Thyroid gland (tissue), 4 donors: Measurements from ENCODE around the gene PDE6A. TPM values are rescaled to one million over a fixed set of nuclear protein-coding genes. Genes with fewer than 3 reads are reported as not detected.

ENCODE experiments used
- DNase-seq, 2 donors: peaks; one replicate each; pipeline ENCODE4 v3.0.0-alpha.2; 2019
- H3K27ac ChIP-seq, 3 donors: fragments of 200-600 bp; sonication (generic); 1 replicate in 2 of 3; 2 replicates in 1 of 3; pipeline ENCODE4 v1.5.1; 2016 to 2019; ENCODE audit warnings: mild to moderate bottlenecking in 1 of 3, moderate library complexity in 1 of 3
- H3K27me3 ChIP-seq: fragments of 200-600 bp; sonication (generic); one replicate; pipeline ENCODE4 v1.5.1; 2019
- H3K36me3 ChIP-seq, 2 donors: fragments of 200-600 bp; sonication (generic); one replicate each; pipeline ENCODE4 v1.5.1; 2016 to 2019
- H3K4me1 ChIP-seq, 2 donors: fragments of 200-600 bp; sonication (generic); one replicate each; pipeline ENCODE4 v1.5.1; 2017 to 2019
- H3K4me3 ChIP-seq, 3 donors: fragments of 200-600 bp; sonication (generic); replicated peaks in 1 of 3; 1 replicate in 2 of 3; 2 replicates in 1 of 3; pipeline ENCODE4 v1.5.1; 2016; ENCODE audit warnings: mild to moderate bottlenecking in 1 of 3
- H3K9me3 ChIP-seq: fragments of 200-600 bp; sonication (generic); one replicate; pipeline ENCODE4 v1.5.1; 2017
- POLR2A ChIP-seq, 2 donors: fragments of 450-650 bp; IDR thresholded peaks; one replicate each; pipeline ENCODE4 v1.6.1; 2017; ENCODE audit warnings: antibody characterized with exemption in 2 of 2, mild to moderate bottlenecking in 2 of 2, moderate library complexity in 1 of 2
- WGBS, 2 donors: methylation state at CpG; one replicate each; pipeline ENCODE4 v1.1.5; 2017; 5-methylcytosine and 5-hydroxymethylcytosine counted together
- intact Hi-C: fragments of 100-400 bp; cut with DNase I; formaldehyde crosslinking; loops from one replicate; pipeline ENCODE4 v1.15.1; 2023
- total RNA-seq, 4 donors: library from RNA; depleted of rRNA; stranded (reverse); fragments of >200 nt; gene quantifications; one replicate each; pipeline ENCODE4 v1.2.3, GENCODE V29; 2016
- TF ChIP-seq, protein P1 (sequence below), 6 experiments: fragments of 200-600 bp in 3 of 6; fragments of 450-650 bp in 3 of 6; sonication (generic) in 3 of 6; IDR thresholded peaks; one replicate each; pipeline ENCODE4 v1.5.1; 2016 to 2019; ENCODE audit warnings: antibody characterized with exemption in 6 of 6, mild to moderate bottlenecking in 2 of 6, inconsistent platforms in 1 of 6, moderate library complexity in 1 of 6

PDE6A gene
- total RNA-seq, 4 donors from 2014 or later: not detected

DNA sequence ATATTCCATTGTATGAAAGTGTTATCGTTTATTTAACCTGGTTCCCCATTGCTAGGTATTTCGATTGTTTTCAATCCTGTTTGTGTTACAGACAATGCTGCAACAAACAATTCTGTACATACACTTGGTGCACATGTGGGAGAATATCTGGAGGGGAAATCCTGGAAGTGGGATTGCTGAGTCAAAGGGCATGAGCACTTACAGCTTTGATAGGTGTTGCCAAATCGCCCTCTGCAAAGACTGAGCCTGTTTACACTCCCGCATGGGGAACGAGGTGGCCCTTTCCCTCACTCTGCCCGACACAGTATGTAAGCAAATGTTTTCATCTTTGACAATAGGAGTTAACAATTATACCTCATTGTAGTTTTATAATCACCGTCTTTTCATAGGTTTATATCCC lies 66.2 kb downstream of the PDE6A start:
- no peaks in the 10 kb centered on the region for H3K27me3 ChIP-seq
- no peak overlapping the region for H3K27ac ChIP-seq
- intact Hi-C loops: no loop called here
- no peak overlapping the region for H3K4me3 ChIP-seq
- 41 to 43% methylated on average over 7 of the region's 7 CpGs for WGBS, 2 donors
- no peak for DNase-seq
- no peaks in the 10 kb centered on the region for H3K4me1 ChIP-seq
- H3K36me3 ChIP-seq: no peaks in the 10 kb centered on the region
- TF ChIP-seq, protein P1, sequence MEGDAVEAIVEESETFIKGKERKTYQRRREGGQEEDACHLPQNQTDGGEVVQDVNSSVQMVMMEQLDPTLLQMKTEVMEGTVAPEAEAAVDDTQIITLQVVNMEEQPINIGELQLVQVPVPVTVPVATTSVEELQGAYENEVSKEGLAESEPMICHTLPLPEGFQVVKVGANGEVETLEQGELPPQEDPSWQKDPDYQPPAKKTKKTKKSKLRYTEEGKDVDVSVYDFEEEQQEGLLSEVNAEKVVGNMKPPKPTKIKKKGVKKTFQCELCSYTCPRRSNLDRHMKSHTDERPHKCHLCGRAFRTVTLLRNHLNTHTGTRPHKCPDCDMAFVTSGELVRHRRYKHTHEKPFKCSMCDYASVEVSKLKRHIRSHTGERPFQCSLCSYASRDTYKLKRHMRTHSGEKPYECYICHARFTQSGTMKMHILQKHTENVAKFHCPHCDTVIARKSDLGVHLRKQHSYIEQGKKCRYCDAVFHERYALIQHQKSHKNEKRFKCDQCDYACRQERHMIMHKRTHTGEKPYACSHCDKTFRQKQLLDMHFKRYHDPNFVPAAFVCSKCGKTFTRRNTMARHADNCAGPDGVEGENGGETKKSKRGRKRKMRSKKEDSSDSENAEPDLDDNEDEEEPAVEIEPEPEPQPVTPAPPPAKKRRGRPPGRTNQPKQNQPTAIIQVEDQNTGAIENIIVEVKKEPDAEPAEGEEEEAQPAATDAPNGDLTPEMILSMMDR (IDR thresholded peaks at IDR 0.05): no peak
- no peak for TF ChIP-seq POLR2A (IDR thresholded peaks at IDR 0.05)
- no peaks in the 10 kb centered on the region for H3K9me3 ChIP-seq

DNA sequence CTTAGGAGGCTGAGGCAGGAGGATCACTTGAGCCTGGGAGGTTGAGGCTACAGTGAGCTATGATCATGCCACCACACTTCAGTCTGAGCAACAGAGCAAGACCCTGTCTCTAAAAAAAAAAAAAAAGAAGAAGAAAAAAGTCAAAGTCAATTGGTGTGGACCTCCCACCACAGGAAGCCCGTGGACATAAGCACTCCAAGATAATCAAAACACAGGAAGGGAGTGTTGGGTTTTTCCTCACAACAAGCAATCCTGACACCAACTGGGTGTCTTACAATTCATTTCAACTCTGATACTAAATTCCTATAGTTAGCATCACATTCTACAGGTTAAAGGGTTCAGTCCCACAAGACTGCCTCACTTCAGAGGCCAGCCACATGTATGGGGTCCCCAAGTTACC lies 70.7 kb downstream of the PDE6A start:
- Histone ChIP-seq H3K4me1 (no peaks in the 10 kb centered on the region), H3K27me3 (no peaks in the 10 kb centered on the region), H3K36me3 (no peaks in the 10 kb centered on the region), H3K9me3 (no peaks in the 10 kb centered on the region), H3K4me3 (no peak overlapping the region), H3K27ac (no peak overlapping the region)
- DNase-seq: no peak
- WGBS, 2 donors: 26 to 34% methylated on average over 1 of the region's 1 CpG
- TF ChIP-seq, protein P1 (IDR thresholded peaks at IDR 0.05): no peak
- no peak for TF ChIP-seq POLR2A (IDR thresholded peaks at IDR 0.05)
- intact Hi-C loops: no loop called here

DNA sequence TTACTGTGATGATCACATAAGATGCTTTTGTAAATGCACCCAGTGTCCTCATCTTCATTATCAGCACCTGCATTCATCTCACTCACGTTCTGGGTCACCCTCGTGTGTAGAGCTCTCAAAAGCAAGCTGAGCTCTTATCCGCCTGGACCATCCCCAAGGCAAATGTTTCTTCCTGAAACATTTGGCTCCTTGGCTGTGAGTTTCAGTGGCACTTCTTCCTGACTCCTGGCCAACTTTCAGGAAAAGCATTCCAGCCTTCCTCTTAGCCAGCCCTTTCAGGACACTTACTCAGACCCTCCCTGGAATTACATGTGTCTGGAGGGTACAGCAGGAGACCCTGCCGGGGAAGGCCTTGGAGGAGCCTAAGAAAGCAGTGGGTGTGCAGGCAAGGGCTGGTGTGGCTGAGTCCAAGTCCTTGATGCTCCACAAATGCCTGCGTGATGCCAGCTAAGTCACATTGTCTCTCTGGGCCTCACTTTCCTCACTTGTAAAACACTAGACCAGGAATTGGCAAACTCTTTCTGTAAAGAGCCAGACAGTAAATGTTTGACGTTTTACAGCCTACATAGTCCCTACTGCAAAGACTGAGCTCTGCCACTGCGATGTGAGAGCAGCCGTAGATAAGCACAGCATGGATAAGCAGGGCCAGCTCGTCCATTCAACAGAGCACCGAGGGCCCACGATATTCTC lies 72.1 kb downstream of the PDE6A start:
- WGBS, 2 donors: 61 to 65% methylated on average over 11 of the region's 11 CpGs
- TF ChIP-seq POLR2A (IDR thresholded peaks at IDR 0.05): no peak
- TF ChIP-seq, protein P1 (IDR thresholded peaks at IDR 0.05): no peak
- Histone ChIP-seq H3K4me1 (no peaks in the 10 kb centered on the region), H3K9me3 (no peaks in the 10 kb centered on the region), H3K27ac (no peak overlapping the region), H3K27me3 (no peaks in the 10 kb centered on the region), H3K36me3 (no peaks in the 10 kb centered on the region), H3K4me3 (no peak overlapping the region)
- intact Hi-C loops: no loop called here
- no peak for DNase-seq

DNA sequence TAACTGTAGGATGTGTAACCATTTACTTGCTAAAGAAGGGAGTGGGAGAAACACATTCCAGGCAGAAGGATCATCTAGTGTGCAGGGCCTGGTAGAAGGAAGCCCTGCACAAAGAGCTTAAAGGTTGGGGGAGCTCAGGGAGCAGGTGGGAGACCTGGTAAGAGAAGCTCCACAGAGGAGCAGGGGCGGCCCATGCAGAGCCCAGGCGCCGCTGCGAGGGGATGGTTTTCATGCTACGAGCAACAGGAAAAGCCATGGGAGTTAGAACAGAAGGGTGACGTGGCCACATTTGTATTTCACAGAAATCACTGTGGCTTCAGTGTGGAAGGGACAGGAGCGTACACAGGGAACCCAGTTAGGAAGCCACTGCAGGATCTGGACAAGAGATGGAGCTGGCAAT lies 73.1 kb downstream of the PDE6A start:
- no peak for DNase-seq
- Histone ChIP-seq H3K4me1 (no peaks in the 10 kb centered on the region), H3K4me3 (no peak overlapping the region), H3K36me3 (no peaks in the 10 kb centered on the region), H3K27me3 (no peaks in the 10 kb centered on the region), H3K27ac (no peak overlapping the region), H3K9me3 (no peaks in the 10 kb centered on the region)
- intact Hi-C loops: no loop called here
- WGBS, 2 donors: 89 to 91% methylated on average over 7 of the region's 7 CpGs
- TF ChIP-seq POLR2A (IDR thresholded peaks at IDR 0.05): no peak
- TF ChIP-seq, protein P1 (IDR thresholded peaks at IDR 0.05): no peak

DNA sequence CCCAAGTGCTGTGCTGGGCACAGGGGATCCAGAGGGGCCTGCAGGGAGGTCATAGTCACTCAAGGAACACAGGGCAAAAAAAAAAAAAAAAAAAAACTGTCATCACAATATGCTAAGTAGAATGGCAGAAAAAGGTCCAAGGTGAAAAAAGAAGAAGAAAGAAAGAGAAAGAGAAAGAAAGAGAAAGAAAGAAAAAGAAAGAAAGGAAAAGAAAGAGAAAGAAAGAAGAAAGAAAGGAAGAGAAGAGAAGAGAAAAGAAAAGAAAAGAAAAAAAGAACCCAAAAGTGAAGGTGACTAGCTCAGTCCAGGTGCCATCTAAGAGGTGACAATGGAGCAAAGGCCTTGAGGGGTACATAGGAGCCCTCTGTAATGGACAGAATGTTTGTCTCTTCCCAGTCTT lies 73.9 kb downstream of the PDE6A start:
- no peaks in the 10 kb centered on the region for H3K9me3 ChIP-seq
- H3K27me3 ChIP-seq: no peaks in the 10 kb centered on the region
- H3K36me3 ChIP-seq: no peaks in the 10 kb centered on the region
- H3K4me1 ChIP-seq: no peaks in the 10 kb centered on the region
- no peak for DNase-seq
- H3K27ac ChIP-seq: no peak overlapping the region
- intact Hi-C loops: no loop called here
- TF ChIP-seq, protein P1 (IDR thresholded peaks at IDR 0.05): no peak
- TF ChIP-seq POLR2A (IDR thresholded peaks at IDR 0.05): no peak
- H3K4me3 ChIP-seq: no peak overlapping the region
